ENCODE measurements around the gene PPP1R9A.

The PPP1R9A gene

GRCh38 chr7:94908323-94909178, 1.2 kb downstream of the PPP1R9A start:
- Histone ChIP-seq H3K27me3 (ENCODE audit: insufficient read depth, poor library complexity, severe bottlenecking) (peaks cover 79% of the 10 kb centered on the region), H3K4me3 (ENCODE audit: severe bottlenecking) (peak overlapping the region; percentile 30), H3K9me3 (ENCODE audit: severe bottlenecking) (no peaks in the 10 kb centered on the region), H3K4me1 (ENCODE audit: insufficient read depth, poor library complexity, severe bottlenecking) (peaks cover 4% of the 10 kb centered on the region), H3K27ac (ENCODE audit: poor library complexity, severe bottlenecking) (no peak overlapping the region), H3K36me3 (ENCODE audit: low read depth) (no peaks in the 10 kb centered on the region)
- DNase-seq (ENCODE audit: low spot score), result no peak
- peak; percentile 47; the same call in 2 of the 3 replicates for ATAC-seq (ENCODE audit: low read depth)
- TF ChIP-seq CTCF (IDR thresholded peaks at IDR 0.05; ENCODE audit: poor library complexity, severe bottlenecking), result no peak

- no peak overlapping the region for H3K4me3 ChIP-seq (ENCODE audit: severe bottlenecking)
- ATAC-seq (ENCODE audit: low read depth) (no peak), DNase-seq (ENCODE audit: low spot score) (no peak)
- H3K27ac ChIP-seq (ENCODE audit: poor library complexity, severe bottlenecking), result no peak overlapping the region
- TF ChIP-seq CTCF (IDR thresholded peaks at IDR 0.05; ENCODE audit: poor library complexity, severe bottlenecking), result no peak
- H3K9me3 ChIP-seq (ENCODE audit: severe bottlenecking), result no peaks in the 10 kb centered on the region
- H3K4me1 ChIP-seq (ENCODE audit: insufficient read depth, poor library complexity, severe bottlenecking), result peaks cover 4% of the 10 kb centered on the region
- H3K27me3 ChIP-seq (ENCODE audit: insufficient read depth, poor library complexity, severe bottlenecking), result peaks cover 80% of the 10 kb centered on the region
- H3K36me3 ChIP-seq (ENCODE audit: low read depth), result no peaks in the 10 kb centered on the region
Measured at GRCh38 chr7:94909179-94909466, 1.7 kb downstream of the PPP1R9A start.

GRCh38 chr7:94912085-94912484, 4.7 kb downstream of the PPP1R9A start:
- H3K4me3 ChIP-seq (ENCODE audit: severe bottlenecking), result no peak overlapping the region
- TF ChIP-seq CTCF (IDR thresholded peaks at IDR 0.05; ENCODE audit: poor library complexity, severe bottlenecking), result no peak

GRCh38 chr7:94913391-94913790, 6.0 kb downstream of the PPP1R9A start:
- Histone ChIP-seq H3K9me3 (ENCODE audit: severe bottlenecking) (no peaks in the 10 kb centered on the region), H3K4me1 (ENCODE audit: insufficient read depth, poor library complexity, severe bottlenecking) (peaks cover 3% of the 10 kb centered on the region), H3K36me3 (ENCODE audit: low read depth) (no peaks in the 10 kb centered on the region), H3K4me3 (ENCODE audit: severe bottlenecking) (no peak overlapping the region), H3K27ac (ENCODE audit: poor library complexity, severe bottlenecking) (no peak overlapping the region), H3K27me3 (ENCODE audit: insufficient read depth, poor library complexity, severe bottlenecking) (peaks cover 43% of the 10 kb centered on the region)
- TF ChIP-seq CTCF (IDR thresholded peaks at IDR 0.05; ENCODE audit: poor library complexity, severe bottlenecking), result no peak
- DNase-seq (ENCODE audit: low spot score) (no peak), ATAC-seq (ENCODE audit: low read depth) (no peak)

More at GRCh38 chr7:94912085-94912484, 4.7 kb downstream of the PPP1R9A start:
- peaks cover 4% of the 10 kb centered on the region for H3K4me1 ChIP-seq (ENCODE audit: insufficient read depth, poor library complexity, severe bottlenecking)
- no peaks in the 10 kb centered on the region for H3K36me3 ChIP-seq (ENCODE audit: low read depth)
- no peak overlapping the region for H3K27ac ChIP-seq (ENCODE audit: poor library complexity, severe bottlenecking)
- H3K27me3 ChIP-seq (ENCODE audit: insufficient read depth, poor library complexity, severe bottlenecking), result peaks cover 52% of the 10 kb centered on the region
- ATAC-seq (ENCODE audit: low read depth) (no peak), DNase-seq (ENCODE audit: low spot score) (no peak)
- no peaks in the 10 kb centered on the region for H3K9me3 ChIP-seq (ENCODE audit: severe bottlenecking)

- no peak for TF ChIP-seq CTCF (IDR thresholded peaks at IDR 0.05; ENCODE audit: poor library complexity, severe bottlenecking)
- DNase-seq (ENCODE audit: low spot score) (no peak), ATAC-seq (ENCODE audit: low read depth) (no peak)
- Histone ChIP-seq H3K4me3 (ENCODE audit: severe bottlenecking) (no peak overlapping the region), H3K36me3 (ENCODE audit: low read depth) (no peaks in the 10 kb centered on the region), H3K27me3 (ENCODE audit: insufficient read depth, poor library complexity, severe bottlenecking) (peaks cover 3% of the 10 kb centered on the region), H3K27ac (ENCODE audit: poor library complexity, severe bottlenecking) (no peak overlapping the region), H3K4me1 (ENCODE audit: insufficient read depth, poor library complexity, severe bottlenecking) (no peaks in the 10 kb centered on the region), H3K9me3 (ENCODE audit: severe bottlenecking) (no peaks in the 10 kb centered on the region)
Measured at GRCh38 chr7:94921911-94922310, 14.5 kb downstream of the PPP1R9A start.

Measured in RWPE2 (cell line).